Pancreas (tissue), 10 donors: ENCODE data around the gene SLC35F2. TPM values are rescaled to one million over a fixed set of nuclear protein-coding genes. Genes with fewer than 3 reads are reported as not detected.
"Not testable (repeated sequence)": the region's sequence is repeated elsewhere in the genome, so short reads cannot be mapped to it uniquely, and the experiment has no call there.

ENCODE experiments used
- ATAC-seq, 4 donors: fragments of 200-7000 bp; cut with Tn5 transposase; one replicate each; pipeline versions ENCODE4 v1.8.0 to v1.9.1; 2020; ENCODE audit warnings: mild to moderate bottlenecking in 4 of 4, moderate library complexity in 4 of 4
- DNase-seq, 6 donors: peaks; one replicate each; pipeline ENCODE4 v3.0.0-alpha.2; 2020
- FAIRE-seq: peaks from 2 replicates; lab custom pipeline; 2012; peaks lifted over from hg19 to GRCh38; lab: Jason Lieb, UNC
- H3K27ac ChIP-seq, 4 donors: fragments of 200-600 bp; sonication (generic); 1 replicate in 3 of 4; 2 replicates in 1 of 4; pipeline versions ENCODE4 v1.5.0 to v1.8.0; 2020
- H3K27me3 ChIP-seq, 4 donors: fragments of 200-600 bp; one replicate each; pipeline ENCODE4 v1.8.0; 2021
- H3K36me3 ChIP-seq, 3 donors: fragments of 200-600 bp; sonication (generic) in 1 of 3; one replicate each; pipeline versions ENCODE4 v1.5.0 to v1.8.0; 2020 to 2021
- H3K4me1 ChIP-seq, 3 donors: fragments of 200-600 bp; one replicate each; pipeline ENCODE4 v1.8.0; 2021
- H3K4me3 ChIP-seq, 4 donors: fragments of 200-600 bp; sonication (generic) in 2 of 4; one replicate each; pipeline versions ENCODE4 v1.5.0 to v1.8.0; 2020 to 2021
- H3K9me3 ChIP-seq, 4 donors: fragments of 200-600 bp; one replicate each; pipeline ENCODE4 v1.8.0; 2021
- WGBS, 2 donors: extraction: QIAGEN DNeasy Blood & Tissue Kit; methylation state at CpG; one replicate each; pipeline ENCODE4 v1.1.7; 2013; 5-methylcytosine and 5-hydroxymethylcytosine counted together
- intact Hi-C, 3 donors: fragments of 100-400 bp; cut with DNase I; formaldehyde crosslinking; loops; one replicate each; pipeline versions ENCODE4 v1.11.1 to v1.14.2; 2022
- polyA plus RNA-seq, 2 donors: library from polyadenylated mRNA; stranded (reverse); fragments of 200-250 nt; gene quantifications; one replicate each; pipeline ENCODE4 v1.2.3, GENCODE V29; 2013
- total RNA-seq, 6 donors: library from RNA; stranded (reverse); fragmentation: NEBNext Ultra II Directional in 4 of 6; extraction: Animal tissue kit (Norgen Biotek cat#: 25700) in 4 of 6; gene quantifications; one replicate each; pipeline versions ENCODE4 v1.2.1 to v1.2.4, GENCODE V29; 2021 to 2023
- TF ChIP-seq, protein P1 (sequence below), 4 donors: fragments of 200-600 bp; sonication (generic) in 3 of 4; IDR thresholded peaks; one replicate each; pipeline versions ENCODE4 v1.5.0 to v1.8.0; 2021; ENCODE audit warnings: antibody characterized with exemption in 4 of 4
- donor health status: healthy with polysubstance abuse.
- donor health status: DM: no; HTN: no; CAD: no; lungs with moderate emphysema.
- donor health status: DM: no; HTN: no; CAD: no.
- donor health status: control.
- donor health status: control.
- donor health status: Bipolar disorder and iron deficiency.
- donor health status: DM: yes; HTN: yes; CAD: no.
- donor health status: DM: no; HTN: no; CAD: no.
- donor health status: DM: no; HTN: no; CAD: no.
- donor health status: DM: yes; HTN: yes; CAD: no.

SLC35F2 gene
- total and polyA plus RNA-seq, 8 donors = 2.8 to 6.7 (median 5.0) TPM

DNA sequence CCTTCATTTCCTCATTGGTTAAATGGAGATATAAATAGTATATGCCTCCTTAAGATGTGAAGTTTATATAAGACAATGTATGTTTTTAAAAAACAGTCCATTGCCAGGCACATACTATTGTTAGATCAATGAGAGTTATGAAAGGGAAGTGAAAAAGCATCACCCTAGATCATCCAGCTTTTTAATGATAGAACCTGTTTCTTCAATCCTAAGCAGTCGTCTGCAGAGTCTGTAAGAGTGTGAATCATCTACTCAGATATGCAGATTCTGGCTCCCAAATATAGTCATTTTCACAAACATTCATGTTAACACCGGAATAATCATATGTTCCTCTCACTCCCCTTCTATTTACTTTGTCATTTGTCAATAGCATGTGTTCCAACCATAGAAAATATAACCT lies 81.5 kb downstream of the SLC35F2 start:
- no peaks in the 10 kb centered on the region for H3K36me3 ChIP-seq
- no peaks in the 10 kb centered on the region for H3K9me3 ChIP-seq
- 57 to 60% methylated on average over 2 of the region's 2 CpGs for WGBS, 2 donors
- H3K4me1 ChIP-seq = no peaks in the 10 kb centered on the region
- DNase-seq (no peak), FAIRE-seq (no peak), ATAC-seq (no peak)
- TF ChIP-seq, protein P1, sequence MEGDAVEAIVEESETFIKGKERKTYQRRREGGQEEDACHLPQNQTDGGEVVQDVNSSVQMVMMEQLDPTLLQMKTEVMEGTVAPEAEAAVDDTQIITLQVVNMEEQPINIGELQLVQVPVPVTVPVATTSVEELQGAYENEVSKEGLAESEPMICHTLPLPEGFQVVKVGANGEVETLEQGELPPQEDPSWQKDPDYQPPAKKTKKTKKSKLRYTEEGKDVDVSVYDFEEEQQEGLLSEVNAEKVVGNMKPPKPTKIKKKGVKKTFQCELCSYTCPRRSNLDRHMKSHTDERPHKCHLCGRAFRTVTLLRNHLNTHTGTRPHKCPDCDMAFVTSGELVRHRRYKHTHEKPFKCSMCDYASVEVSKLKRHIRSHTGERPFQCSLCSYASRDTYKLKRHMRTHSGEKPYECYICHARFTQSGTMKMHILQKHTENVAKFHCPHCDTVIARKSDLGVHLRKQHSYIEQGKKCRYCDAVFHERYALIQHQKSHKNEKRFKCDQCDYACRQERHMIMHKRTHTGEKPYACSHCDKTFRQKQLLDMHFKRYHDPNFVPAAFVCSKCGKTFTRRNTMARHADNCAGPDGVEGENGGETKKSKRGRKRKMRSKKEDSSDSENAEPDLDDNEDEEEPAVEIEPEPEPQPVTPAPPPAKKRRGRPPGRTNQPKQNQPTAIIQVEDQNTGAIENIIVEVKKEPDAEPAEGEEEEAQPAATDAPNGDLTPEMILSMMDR (IDR thresholded peaks at IDR 0.05) = no peak
- H3K27ac ChIP-seq = no peak overlapping the region
- no peaks in the 10 kb centered on the region for H3K27me3 ChIP-seq
- intact Hi-C loops = no loop called here
- H3K4me3 ChIP-seq = no peak overlapping the region

DNA sequence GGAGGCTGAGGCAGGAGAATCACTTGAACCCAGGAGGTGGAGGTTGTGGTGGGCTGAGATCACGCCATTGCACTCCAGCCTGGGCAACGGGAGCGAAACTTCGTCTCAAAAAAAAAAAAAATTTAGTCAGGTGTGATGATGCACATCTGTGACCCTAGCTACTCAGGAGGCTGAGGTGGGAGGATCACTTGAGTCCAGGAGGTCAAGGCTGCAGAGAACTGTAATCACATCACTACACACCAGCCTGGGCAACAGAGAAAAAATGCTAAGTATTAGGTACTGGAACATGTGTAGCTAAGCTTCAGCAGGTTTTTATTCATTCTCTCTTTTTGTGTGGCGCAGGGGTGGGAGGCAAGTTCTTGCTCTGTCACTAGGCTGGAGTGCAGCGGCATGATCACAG lies 82.5 kb downstream of the SLC35F2 start:
- Histone ChIP-seq H3K36me3 (no peaks in the 10 kb centered on the region), H3K4me1 (no peaks in the 10 kb centered on the region), H3K27me3 (no peaks in the 10 kb centered on the region), H3K27ac (no peak overlapping the region), H3K9me3 (no peaks in the 10 kb centered on the region), H3K4me3 (no peak overlapping the region)
- no peak for ATAC-seq
- intact Hi-C loops = no loop called here
- WGBS, 2 donors = 91 to 96% methylated on average over 6 of the region's 6 CpGs
- no peak for FAIRE-seq
- TF ChIP-seq, protein P1 (IDR thresholded peaks at IDR 0.05) = no peak
- DNase-seq = no peak

DNA sequence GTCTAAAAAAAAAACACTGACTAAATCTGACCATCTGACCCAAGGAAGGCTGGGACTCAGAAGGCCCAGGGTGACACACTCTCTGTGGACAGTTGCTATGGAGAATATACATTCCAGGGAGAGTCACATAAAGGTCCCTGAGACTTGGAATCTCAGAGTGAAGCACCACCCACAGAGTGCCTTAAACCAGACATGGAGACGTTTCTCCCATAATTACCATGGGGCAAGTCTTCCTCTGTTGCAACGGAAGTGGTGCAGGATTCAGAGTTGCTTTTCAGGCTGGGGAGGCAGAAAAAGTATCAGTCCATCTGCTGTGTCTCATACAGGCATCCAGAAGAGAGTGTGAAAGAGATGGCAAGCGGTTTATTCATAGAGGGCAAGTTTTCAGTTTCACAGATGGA lies 88.0 kb downstream of the SLC35F2 start:
- Histone ChIP-seq H3K4me3 (no peak overlapping the region), H3K27ac (no peak overlapping the region), H3K36me3 (no peaks in the 10 kb centered on the region), H3K4me1 (no peaks in the 10 kb centered on the region), H3K27me3 (no peaks in the 10 kb centered on the region), H3K9me3 (no peaks in the 10 kb centered on the region)
- WGBS, 2 donors = 37 to 43% methylated on average over 3 of the region's 3 CpGs
- intact Hi-C loops = no loop called here
- DNase-seq (no peak), ATAC-seq (no peak), FAIRE-seq (no peak)
- TF ChIP-seq, protein P1 (IDR thresholded peaks at IDR 0.05) = no peak

DNA sequence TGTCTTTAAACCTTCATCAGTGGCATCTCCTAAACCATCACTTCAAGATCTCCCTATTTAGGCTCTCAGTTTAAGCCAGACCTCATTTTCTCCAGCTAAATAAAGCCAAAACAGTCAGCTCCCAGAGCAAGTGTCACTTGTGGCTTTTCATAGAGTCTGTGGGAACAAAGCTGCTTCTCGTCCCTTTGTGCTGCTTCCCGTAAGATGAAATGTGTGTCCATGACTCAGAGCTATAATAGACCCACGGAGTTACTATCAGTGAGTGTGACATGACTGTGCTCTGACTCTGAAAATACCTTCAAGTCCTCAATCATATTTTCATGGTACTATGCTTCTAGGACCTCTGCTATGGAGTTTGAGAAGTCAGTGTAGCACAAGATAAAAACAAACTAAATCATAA lies 89.4 kb downstream of the SLC35F2 start:
- H3K36me3 ChIP-seq = no peaks in the 10 kb centered on the region
- H3K4me3 ChIP-seq = no peak overlapping the region
- intact Hi-C loops = no loop called here
- WGBS, 2 donors = 57 to 59% methylated on average over 3 of the region's 3 CpGs
- ATAC-seq = no peak
- H3K9me3 ChIP-seq = no peaks in the 10 kb centered on the region
- TF ChIP-seq, protein P1 (IDR thresholded peaks at IDR 0.05) = no peak
- no peaks in the 10 kb centered on the region for H3K4me1 ChIP-seq
- no peak overlapping the region for H3K27ac ChIP-seq
- no peak for FAIRE-seq
- H3K27me3 ChIP-seq = no peaks in the 10 kb centered on the region
- DNase-seq = no peak

DNA sequence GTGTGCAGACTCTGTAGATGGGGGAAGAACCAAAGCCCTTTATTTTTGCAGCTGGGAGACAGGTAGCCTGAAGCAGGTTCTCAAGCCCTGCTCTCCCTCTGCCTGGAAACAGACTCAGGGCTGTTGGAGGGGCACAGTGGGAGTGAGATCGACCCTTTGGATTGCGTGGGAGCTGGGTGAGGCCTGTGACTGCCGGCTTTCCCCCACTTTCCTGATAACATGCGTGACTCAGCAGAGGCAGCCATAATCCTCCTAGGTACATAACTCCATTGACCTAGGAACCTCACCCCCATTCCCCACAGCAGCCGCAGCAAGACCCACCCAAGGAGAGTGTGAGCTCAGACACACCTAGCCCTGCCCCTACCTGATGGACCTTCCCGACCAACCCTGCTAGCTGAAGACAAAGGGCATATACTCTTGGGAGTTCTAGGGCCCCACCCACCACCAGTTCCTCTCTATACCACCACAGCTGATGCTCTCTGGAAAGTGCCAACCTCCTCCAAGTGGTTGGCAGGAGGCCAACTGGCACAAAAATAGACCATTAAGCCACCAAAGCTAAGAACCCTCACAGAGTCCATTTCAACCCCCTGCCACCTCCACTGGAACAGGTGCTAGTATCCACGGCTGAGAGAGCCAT lies 99.8 kb downstream of the SLC35F2 start:
- H3K4me3 ChIP-seq, H3K27ac ChIP-seq, H3K36me3 ChIP-seq, H3K4me1 ChIP-seq, intact Hi-C loops, H3K27me3 ChIP-seq, DNase-seq, H3K9me3 ChIP-seq, FAIRE-seq, ATAC-seq: not testable (repeated sequence)
- WGBS, 2 donors = 77 to 84% methylated on average over 7 of the region's 7 CpGs
